ENCODE results near the gene RASA3.
"Not testable (repeated sequence)": the region's sequence is repeated elsewhere in the genome, so short reads cannot be mapped to it uniquely, and the experiment has no call there.

The RASA3 gene

DNA sequence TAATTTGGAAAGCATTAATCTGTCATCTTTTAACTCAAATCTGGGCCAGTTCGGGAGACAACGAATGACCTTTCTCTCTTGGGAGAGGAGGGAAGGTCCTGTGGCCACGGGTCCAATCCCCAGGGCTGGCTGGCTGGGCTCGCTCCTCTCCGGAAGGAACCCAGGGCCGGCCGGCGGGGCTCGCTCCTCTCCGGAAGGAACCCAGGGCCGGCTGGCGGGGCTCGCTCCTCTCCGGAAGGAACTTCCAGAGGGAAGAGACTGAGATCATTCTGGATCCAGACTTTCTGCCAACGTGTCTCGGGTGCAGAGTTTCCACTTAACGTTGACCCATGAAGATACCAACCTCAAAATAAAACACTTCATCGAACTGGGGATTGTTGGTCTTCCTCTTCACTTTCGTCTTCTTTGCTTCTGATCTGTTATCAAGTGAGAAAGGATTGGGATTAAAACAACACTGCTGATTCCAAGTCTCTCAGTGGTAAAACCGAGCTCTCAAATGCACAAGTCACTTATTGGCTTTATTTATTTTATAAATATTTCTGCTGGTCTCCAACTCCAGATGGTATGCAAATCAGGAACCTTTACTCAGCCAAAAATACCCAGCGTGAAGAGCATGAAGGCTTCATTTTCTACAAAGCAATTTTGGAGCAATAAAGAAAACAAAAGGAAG, 105.2 kb downstream of the RASA3 start:
- no peak for DNase-seq

DNA sequence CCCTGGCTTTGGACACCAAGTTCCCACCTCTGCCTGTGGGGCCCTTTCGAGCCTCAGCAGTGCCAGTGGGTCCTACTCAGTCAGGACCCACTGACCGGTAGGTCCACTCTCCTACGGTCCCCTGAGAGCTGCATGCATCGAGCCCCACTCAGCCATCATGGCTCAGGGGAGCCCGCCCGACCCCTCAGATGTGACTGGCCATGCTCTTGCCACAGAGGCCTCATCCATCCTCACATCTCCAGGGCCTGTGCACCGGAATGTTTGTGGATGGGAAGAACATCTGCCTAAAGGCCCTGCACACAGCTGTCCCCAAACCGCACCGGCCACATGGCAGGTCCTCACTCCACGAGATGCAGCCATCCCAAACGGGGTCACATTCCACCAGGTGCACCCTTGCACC, 105.9 kb downstream of the RASA3 start:
- DNase-seq = no peak

DNA sequence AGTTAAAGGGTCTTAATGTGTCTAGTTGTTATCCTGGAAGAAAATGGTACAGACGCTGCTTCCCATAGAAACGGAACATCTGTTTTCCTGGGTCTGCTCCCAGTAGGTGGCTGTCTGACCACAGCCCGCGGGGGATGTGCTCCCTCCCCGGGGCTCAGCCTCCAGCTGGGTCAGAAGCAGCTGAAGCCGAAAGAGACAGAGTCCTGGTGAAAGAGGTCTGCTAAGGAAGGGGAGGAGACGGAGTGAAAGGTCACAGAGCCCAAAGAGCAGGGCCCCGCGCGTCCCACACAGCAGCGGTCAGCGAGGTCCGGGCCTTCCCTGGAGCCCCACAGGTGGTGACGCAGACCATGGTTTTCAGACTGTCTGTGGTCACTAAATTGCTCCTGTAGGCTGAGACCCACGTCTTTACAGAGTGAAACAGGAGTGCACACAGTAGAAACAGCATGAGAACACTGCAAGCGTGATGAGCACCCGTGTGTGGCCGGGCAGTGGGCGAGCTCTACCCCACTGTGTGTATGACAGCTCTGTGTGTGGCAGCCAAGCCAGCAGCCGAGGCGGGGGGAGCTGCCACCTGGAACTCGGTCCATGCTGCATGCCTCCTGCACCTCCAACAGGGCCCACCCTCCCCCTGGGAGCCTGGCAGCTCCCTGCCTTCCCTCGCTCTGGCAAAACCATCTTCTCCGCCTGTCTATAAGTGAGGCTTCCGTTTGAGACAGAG, 106.5 kb downstream of the RASA3 start:
- no peak for DNase-seq

DNA sequence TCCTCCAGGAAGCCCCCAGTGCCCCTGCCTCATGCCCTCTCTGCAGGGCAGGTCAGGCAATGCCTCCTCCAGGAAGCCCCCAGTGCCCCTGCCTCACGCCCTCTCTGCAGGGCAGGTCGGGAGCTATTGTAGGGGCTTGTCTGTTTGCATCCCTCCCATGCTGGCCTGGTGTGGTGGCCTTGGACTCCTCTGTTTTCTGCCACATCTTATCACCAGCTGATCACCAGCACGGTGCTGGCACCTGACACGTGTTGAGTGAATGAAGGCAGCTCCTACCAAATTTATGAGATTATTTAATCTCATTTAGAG, 107.1 kb downstream of the RASA3 start:
- DNase-seq = no peak

DNA sequence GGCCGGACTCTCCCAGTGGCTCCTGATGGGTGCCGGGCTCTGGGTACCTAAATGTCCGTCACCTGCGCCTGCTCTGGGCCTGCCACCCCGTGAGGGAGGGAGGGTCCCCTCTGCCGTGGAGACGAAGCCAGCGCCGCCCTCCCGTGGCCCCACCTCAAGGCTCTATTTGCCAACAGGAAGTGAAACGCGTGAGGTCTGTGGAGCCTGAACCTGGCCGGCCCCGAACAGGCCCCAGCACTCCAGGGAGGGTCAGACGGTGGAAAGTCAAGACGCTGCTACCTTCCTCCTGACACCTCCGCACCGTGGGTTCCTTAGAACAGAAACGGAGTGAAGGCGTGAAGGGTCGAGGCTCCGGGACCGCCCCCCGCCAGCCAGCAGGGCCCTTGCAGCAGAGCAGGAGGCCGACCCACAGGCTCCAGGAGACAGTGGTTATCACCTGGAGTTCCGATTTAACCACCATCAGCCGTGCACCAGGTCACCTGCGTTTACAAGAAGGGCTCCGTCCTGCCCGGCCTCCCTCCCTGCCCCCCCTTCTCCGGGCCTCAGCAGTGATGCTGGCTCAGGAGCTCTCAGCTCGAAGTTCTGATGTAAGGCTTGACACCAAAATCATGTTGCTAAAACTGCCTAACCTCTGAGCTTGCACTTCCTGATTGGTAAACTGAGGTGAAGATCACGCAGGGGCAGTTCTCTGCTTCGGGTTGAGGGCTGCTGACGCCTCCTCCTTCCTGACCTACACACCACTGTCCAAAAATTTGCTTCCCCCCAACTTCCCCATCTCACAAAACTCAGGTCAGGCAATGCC, 107.6 kb downstream of the RASA3 start:
- DNase-seq = no peak

DNA sequence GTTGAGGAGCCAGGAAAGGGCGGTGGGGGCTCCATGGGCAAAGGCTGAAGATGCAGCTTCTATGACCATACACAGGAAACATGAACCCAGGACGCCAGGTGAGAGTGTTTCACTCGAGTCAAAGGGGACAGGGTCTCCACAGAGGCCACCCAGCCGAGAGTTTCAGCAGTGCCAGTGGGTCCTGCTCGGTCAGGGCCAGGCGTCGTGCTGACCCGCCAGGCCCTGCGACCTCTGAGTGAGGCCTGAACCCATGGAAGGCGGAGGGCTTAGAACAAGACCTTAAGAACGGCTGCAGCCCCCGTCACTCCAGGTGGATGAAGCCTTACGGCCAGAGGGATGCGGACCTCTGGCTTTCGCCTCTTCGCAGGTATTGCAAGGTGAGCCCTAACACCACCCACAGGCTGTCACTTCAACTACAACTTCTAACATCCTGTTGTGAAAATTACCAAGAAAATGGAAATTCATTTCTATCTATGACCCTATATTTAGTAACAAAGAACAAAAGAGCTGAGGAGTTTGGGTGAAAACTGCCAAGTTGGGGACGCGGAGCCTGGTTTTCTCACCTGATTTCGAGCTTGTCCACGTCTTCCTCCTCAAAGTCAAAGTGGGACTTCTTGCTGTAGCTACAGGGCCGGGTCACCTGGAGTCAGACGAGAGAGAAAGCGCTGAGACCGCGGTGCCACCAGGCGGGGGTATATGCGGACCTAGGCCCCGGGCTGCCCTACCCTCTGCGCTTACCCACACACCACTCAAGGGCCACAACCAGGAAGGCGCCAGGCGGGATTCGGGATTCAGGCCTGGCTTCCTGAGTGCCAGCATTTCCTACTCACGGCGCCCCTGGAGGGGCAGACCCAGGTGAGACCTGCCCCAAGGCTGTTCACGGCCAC, 108.5 kb downstream of the RASA3 start:
- DNase-seq = no peak

DNA sequence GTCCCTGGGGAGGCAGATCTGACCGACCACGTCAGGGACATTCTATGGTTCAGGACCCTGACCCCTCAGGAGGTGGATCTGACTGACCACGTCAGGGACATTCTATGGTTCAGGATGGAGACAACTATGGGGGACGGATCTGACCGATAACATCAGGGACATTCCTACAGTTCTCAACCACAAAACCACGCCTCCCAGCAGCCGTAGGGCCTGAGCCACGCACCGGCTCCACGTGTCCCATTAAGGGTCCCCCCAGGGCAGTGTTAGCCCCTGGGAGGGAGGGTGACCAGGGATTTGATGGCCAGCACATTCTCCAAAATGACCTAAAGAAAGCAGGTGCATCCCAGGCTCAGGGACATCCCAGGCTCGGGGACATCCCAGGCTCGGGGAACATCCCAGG, 109.5 kb downstream of the RASA3 start:
- DNase-seq = no peak

DNA sequence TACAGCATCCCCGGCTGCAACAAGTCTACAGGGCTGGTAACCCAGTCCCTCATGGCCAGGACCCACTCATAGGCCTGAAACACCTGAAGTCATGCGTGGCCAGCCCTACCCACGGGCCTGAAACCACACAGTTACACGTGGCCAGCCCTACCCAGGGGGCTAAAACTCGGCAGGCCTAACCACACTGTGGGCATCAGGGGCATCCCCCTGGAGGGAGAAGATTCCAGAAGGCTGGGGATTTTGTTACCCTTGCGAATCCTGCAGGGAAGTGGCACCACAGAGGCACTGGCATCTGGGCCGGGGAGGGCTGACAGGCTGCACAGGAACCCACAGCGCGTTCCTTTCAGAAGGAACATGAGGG, 110.1 kb downstream of the RASA3 start:
- no peak for DNase-seq

DNA sequence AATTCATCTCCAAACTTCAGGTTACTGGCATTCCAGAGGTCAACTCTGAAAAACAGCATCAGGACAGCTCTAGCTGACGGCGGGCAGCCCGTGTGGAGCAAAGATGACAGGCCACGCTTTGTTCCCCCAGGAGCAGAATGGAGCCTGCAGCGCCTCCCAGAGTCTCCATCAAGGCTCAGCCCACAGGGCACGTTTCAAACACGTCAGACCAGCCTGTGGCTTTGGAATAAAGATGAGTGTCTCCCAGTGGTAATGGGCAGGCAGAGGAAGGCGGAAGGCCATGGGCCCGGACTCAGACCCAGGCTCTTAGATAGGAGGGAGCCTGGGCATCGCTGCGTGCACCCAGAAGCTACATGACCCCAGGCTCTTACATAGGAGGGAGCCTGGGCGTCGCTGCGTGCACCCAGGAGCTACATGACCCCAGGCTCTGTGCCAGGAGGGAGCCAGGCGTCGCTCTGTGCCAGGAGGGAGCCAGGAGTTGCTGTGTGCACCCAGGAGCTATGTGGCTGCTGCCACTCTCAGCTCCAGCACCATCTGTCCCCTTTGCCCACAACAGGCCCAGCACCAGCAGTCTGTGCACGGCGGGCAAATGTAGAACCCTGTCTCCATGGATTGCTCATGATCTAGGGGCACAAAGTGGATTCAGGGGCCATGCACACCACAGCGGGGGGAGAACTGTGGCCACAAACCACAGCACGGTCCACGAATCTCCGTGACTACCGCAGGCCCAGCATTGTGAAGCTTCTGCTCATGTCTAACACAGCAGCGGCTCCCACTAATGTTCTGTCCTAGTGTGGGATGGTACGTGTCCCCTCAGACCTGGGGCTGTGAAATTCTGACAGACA, 110.7 kb downstream of the RASA3 start:
- DNase-seq = no peak

DNA sequence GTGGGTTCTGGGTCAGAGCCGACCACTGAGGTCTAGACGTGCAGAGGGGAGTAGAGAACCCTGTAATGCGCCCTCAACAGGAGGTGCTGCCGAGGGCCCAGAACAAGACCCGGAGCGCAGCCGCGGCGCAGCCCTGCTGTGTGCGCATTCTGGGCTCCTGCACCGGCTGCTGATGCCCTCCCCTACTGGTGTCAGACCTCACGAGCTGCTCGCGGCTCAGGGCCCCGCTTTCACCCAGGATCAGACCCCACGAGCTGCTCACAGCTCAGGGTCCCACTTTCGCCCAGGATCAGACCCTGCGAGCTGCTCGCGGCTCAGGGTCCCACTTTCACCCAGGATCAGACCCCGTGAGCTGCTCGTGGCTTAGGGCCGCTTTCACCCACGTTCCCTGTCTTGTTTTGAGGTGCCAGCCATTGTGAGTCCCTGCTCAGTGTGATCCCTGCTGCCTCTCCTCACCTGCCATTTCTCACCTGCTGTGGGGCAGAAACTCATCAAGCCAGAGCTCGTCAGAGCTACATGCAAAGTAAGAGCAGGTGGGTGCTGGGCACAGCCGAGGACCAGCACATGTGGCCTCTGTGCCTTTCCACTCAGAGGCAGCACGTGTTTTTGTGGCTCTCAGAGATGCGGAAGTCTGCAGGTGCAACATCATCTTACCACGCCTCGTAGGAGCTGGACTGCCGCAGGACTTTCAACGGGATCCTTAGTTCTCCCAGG, 111.5 kb downstream of the RASA3 start:
- DNase-seq = no peak

DNA sequence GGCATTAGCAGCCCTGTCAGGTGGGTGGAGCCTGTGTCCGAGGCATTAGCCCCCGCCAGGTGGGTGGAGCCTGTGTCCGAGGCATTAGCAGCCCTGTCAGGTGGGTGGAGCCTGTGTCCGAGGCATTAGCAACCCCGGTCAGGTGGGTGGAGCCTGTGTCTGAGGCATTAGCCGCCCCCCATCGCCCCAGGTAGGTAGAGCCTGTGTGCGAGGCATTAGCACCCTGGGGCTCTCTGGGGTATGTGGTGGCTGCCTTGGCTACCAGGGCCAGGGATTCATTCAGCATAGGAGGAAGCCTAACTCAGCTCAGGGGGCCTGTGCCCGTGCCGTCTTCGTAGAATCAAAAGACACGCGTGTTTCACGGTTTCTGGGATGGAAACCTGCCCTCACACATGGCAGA, 112.3 kb downstream of the RASA3 start:
- not testable (repeated sequence) for DNase-seq

DNA sequence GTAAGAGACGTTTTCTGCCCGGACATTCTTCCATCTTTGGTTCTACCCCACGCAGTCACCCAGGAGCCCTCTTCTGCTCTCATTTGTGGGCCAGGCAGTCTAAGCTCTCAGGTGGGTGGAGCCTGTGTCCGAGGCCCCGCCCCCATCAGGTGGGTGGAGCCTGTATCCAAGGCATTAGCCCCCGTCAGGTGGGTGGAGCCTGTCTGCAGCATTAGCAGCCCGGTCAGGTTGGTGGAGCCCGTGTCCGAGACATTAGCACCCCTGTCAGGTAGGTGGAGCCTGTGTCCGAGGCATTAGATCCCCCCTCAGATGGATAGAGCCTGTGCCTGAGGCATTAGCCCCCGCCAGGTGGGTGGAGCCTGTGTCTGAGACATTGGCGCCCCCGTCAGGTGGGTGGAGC, 113.1 kb downstream of the RASA3 start:
- DNase-seq = no peak

DNA sequence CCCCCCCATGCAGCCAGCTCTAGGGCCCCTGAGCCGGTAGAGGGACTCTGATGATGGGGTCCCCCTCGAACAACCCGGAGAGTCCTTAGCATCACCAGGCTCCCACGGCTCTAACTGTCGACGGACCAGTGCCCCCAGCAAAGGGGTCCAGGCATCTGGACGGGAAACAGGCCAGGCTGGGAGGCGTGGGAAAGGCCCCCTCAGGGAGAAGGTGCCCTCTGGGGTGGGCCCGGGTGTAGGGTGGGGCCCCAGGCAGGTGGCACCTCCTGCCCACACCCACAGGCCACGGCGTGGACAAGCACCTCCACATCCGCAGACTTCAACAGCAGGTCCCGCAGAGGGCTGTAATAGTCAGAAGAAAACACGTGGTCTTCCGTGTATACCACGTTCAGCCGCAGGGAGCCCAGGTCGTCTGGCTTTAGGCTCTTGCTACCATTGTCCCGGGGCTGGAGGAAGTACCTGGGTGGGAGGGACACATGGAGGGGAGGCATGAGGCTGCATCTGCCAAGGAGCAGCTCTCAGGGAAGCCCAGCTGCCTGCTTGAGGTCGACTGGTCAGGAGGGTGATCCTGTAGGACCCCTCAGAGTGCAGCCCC, 113.9 kb downstream of the RASA3 start:
- DNase-seq = no peak

DNA sequence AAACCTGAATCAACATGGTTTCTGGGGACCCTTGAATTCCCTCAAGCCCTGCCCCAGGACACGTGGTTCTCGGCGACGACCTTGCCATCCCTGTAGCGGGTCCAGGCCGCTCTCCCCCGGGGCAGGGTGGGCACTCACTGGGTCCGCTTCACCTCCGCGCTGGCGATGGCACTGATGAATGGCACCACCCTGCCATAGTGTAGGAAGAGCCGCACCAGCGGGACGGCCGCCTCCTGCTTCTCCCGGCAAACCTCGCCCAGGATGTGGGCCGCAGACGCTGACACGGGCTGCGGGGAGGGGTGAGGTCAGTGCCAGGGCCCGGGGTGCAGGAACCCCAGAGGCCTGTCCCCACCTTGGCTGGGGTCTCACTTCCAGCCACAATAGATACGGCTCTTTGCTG, 114.5 kb downstream of the RASA3 start:
- DNase-seq = no peak

DNA sequence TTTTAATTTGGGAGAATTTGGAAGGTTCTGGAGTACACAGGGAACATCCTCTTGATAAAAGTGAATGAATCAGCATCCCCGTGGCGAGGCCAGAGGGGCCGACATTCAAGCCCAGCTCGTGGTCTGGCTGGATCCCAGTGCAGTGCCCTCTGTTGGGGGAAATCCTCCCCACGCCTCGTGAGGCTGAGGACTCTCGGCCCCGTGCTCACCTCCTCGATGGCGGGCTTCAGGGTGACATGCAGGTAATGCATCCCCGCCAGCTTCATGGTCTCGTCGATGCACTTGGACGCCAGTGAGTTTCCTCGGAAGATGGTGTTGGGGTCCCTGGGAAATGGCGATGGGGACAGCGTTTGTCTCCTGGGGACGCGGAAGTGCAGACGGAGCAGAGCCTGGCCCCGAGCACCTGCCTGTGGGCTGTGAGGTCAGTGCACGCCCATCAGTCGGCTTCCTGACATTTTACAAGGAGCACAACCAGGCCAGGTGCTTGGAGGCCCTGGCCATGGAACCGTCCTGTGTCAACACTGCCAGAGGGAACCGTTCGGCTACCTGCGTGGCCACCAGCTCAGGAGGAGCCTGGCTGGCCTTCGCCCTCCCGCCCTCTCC, 115.3 kb downstream of the RASA3 start:
- no peak for DNase-seq

DNA sequence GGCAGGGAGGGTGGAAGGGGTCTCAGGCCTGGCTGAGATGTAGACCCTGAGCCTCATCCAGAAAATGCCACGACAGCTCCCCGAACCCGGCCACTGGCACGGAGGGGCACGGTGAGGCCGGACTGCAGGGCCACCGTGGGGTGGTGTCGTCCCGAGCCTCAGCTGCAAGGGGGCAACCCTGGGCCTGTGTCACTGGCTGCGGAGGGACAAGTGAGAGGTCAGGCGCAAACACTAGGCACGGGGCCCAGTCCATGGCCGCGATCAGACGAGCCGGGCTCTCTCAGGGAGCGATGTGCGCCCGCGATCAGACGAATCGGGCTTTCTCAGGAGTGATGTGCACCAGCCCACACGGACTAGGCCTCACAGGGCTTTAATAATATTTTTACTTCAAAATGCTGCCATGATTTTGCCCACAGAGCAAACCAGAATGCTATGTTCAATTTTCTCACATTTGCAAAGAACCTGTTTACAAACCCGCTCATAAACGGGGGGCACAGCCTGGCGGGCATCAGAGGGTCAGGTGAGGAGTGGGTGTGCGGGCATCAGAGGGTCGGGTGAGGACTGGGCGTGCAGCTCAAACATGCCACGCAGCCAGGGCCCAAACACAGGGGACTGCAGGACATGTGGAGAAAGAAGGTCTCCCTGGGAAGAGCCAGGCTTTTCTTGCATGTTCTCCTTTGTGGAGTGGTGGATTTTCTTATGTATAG, 115.9 kb downstream of the RASA3 start:
- DNase-seq = no peak

DNA sequence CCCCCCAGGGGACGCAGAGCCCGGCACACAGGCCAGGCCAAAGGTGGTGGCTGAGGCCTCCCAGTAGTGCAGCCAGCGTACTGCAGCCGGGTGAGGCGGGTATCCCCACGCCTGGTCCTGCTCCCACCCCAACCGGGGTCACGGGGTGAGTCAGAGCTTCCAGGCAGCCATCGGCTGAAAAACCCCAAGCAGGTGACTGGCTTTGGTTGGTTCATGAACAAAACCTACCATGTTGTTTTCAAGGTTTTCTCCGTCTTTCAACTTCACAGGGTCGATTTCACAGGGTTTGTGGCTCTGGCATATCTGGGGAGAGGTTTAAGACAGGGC, 116.5 kb downstream of the RASA3 start:
- no peak for DNase-seq

DNA sequence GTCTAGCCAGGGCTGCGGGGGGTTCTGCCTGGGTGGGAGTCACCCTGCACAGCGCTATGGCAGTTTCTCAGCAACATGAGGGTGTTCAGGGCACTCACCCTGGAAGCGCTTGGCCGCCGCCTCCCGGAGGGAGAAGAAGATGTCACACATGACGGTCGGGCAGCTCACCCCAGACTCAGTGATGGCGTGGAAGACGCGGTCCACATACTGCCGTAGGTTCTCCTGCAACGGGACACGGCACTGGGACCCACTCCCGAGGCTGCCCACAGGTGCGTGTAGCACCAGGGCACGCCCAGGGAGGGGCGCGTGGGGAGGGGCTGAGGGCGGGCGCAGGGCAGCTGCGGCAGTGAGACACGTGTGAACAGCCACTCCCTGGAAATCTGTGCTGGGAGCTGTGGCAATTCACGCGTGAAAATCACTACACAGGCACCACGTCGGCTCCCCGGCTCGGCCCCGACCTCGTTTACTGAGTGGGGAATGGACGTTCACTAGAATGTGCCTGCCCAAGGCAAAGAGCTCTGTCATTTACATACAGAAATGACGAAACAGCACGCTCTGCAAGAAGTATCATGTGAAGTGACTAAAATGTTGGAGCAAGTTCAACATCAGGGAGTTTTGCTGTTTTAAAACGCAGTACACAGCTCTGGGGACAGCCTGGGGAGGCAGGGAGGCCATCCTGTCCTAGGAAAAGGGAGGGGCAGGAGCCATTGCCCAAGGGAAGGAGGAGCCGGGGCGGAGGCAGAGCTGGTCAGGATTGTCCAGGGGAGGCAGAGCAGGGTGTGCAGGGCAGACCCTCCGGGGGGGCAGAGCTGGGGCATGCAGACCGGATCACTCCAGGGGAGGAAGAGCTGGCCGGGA, 117.1 kb downstream of the RASA3 start:
- peak; percentile 32 to 65 for DNase-seq

DNA sequence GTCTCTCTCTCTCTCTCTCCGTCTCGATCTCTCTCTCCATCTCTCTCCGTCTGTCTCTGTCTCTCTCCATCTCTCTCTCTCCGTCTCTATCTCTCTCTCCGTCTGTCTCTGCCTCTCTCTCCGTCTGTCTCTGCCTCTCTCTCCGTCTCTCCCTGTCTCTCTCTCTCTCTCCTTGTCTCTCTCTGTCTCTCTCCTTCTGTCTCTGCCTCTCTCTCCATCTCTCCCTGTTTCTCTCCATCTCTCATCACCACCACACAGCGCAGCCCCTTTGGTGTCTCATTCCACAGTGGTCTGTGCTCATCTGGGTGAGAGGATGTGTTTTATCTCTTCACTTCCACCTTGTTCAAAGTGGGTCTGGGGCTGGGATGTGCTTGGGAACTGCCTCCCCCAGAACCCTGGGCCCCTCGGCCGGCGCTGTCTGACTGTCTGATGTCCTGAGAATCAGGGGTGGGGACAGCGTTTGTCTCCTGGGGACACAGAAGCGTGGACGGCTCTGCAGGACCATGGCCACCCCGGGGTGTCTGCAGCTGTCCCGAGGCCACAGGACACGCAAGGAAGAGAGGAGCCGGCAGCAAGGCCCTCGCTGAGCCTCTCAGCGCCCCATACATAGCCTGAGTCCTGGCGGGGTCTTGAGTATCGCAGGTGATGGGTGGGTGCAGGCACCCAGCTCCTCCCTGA, 118.3 kb downstream of the RASA3 start:
- no peak for DNase-seq

All from NCI-H2081 (cell line).